Testis (tissue), 3 donors: Measurements from ENCODE around the gene TIAM1. TPM values are rescaled to one million over a fixed set of nuclear protein-coding genes. Genes with fewer than 3 reads are reported as not detected.

ENCODE experiments used
- DNase-seq: peaks from one replicate; pipeline ENCODE4 v3.0.0-alpha.2; 2019
- H3K27ac ChIP-seq, 2 donors: fragments of 200-600 bp; sonication (generic); one replicate each; pipeline ENCODE4 v1.5.1; 2019
- H3K27me3 ChIP-seq: fragments of 200-600 bp; sonication (generic); one replicate; pipeline ENCODE4 v1.5.1; 2019
- H3K36me3 ChIP-seq: fragments of 200-600 bp; sonication (generic); one replicate; pipeline ENCODE4 v1.5.1; 2017; ENCODE audit warnings: low read depth; ENCODE audit errors: missing control alignments
- H3K4me1 ChIP-seq: fragments of 200-600 bp; sonication (generic); one replicate; pipeline ENCODE4 v1.5.1; 2019
- H3K4me3 ChIP-seq, 2 donors: fragments of 200-600 bp; sonication (generic); one replicate each; pipeline ENCODE4 v1.5.1; 2017 to 2019
- H3K9me3 ChIP-seq: fragments of 200-600 bp; sonication (generic); one replicate; pipeline ENCODE4 v1.5.1; 2017
- POLR2A ChIP-seq: fragments of 450-650 bp; IDR thresholded peaks from one replicate; pipeline ENCODE4 v1.6.1; 2017; ENCODE audit warnings: antibody characterized with exemption, mild to moderate bottlenecking, moderate library complexity
- WGBS, 2 donors: methylation state at CpG; one replicate each; pipeline ENCODE4 v1.1.5; 2018; 5-methylcytosine and 5-hydroxymethylcytosine counted together
- intact Hi-C: fragments of 100-400 bp; cut with DNase I; formaldehyde crosslinking; loops from one replicate; pipeline ENCODE4 v1.15.1; 2023; ENCODE audit warnings: low total_unique reads
- polyA plus RNA-seq: library from polyadenylated mRNA; stranded (reverse); fragments of 350-450 nt; fragmentation: Illumina TruSeq; extraction: RNeasy Lipid Tissue Mini Kit (QIAGEN cat#74804); gene quantifications from one replicate; pipeline ENCODE4 v1.2.3, GENCODE V29; 2014; ENCODE audit warnings: low read depth, low replicate concordance; ENCODE audit not compliant: insufficient read depth
- total RNA-seq, 2 donors: library from RNA; depleted of rRNA; stranded (reverse); fragments of >200 nt; gene quantifications; one replicate each; pipeline ENCODE4 v1.2.3, GENCODE V29; 2016
- TF ChIP-seq, protein P1 (sequence below), 3 experiments: fragments of 450-650 bp in 2 of 3; fragments of 200-600 bp in 1 of 3; sonication (generic) in 1 of 3; IDR thresholded peaks; one replicate each; pipeline ENCODE4 v1.5.1; 2016 to 2019; ENCODE audit warnings: antibody characterized with exemption in 3 of 3, mild to moderate bottlenecking in 2 of 3, moderate library complexity in 1 of 3

Gene TIAM1
- total and polyA plus RNA-seq, 3 donors from 2014 or later = 21.3 to 51.6 (median 34.6) TPM

DNA sequence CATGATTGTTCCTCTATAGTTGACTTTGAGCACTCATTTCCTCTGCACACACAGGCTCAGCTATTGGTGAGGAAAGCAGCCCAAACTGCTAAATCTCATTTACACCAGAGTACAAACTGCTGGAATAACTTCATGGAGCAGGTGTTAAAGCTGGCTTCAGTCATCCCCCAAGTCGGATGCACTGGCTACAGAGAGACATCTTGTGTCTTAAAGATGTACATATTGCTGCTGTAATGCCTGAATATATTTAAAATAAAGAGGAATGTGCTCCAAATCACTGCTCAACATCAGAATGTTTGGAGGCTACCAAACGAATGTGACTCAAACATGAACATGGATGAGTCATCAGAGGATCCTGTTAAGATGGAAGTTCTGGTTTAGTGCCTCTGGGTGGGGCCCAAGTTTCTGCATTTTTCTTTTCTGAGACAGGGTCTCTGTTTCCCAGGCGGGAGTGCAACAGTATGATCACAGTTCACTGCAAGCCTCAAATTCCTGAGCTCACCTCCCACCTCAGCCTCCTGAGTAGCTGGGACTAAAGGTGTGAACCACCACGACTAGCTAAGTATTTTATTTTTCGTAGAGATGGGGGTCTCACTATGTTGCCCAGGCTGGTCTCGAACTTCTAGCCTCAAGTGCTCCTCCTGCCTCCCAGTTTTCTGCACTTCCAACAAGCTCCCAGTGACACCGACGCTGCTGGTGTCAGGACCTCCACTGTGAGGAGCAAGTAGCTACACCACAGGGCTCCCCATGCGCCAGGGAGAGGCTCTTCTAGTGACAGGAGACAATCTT lies 226.7 kb downstream of the TIAM1 start:
- TF ChIP-seq, protein P1, sequence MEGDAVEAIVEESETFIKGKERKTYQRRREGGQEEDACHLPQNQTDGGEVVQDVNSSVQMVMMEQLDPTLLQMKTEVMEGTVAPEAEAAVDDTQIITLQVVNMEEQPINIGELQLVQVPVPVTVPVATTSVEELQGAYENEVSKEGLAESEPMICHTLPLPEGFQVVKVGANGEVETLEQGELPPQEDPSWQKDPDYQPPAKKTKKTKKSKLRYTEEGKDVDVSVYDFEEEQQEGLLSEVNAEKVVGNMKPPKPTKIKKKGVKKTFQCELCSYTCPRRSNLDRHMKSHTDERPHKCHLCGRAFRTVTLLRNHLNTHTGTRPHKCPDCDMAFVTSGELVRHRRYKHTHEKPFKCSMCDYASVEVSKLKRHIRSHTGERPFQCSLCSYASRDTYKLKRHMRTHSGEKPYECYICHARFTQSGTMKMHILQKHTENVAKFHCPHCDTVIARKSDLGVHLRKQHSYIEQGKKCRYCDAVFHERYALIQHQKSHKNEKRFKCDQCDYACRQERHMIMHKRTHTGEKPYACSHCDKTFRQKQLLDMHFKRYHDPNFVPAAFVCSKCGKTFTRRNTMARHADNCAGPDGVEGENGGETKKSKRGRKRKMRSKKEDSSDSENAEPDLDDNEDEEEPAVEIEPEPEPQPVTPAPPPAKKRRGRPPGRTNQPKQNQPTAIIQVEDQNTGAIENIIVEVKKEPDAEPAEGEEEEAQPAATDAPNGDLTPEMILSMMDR (IDR thresholded peaks at IDR 0.05) = no peak
- TF ChIP-seq POLR2A = no peak
- H3K9me3 ChIP-seq = no peaks in the 10 kb centered on the region
- H3K4me3 ChIP-seq = no peak overlapping the region
- no peak for DNase-seq
- no peaks in the 10 kb centered on the region for H3K36me3 ChIP-seq
- 81 to 82% methylated on average over 9 of the region's 9 CpGs for WGBS, 2 donors
- no peaks in the 10 kb centered on the region for H3K27me3 ChIP-seq
- peaks cover 4% of the 10 kb centered on the region for H3K4me1 ChIP-seq
- intact Hi-C loops = no loop called here
- no peak overlapping the region for H3K27ac ChIP-seq

DNA sequence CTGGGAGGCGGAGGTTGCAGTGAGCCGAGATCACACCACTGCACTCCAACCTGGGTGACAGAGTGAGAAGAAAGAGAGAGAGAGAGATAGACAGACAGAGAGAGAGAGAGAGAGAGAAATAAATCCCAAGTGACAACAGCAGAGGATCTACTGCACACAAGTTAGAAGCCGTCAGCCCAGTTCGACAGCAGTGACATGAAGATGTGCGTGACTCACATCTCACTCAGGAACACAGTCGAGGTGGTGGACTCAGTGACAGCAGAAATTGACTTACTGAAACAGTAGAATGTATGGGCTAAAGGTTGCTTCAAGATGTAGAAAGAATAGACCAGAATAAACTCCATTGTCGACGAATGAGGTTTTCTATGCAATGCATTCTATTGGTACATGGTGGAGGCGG lies 228.8 kb downstream of the TIAM1 start:
- Histone ChIP-seq H3K4me1 (peaks cover 15% of the 10 kb centered on the region), H3K4me3 (no peak overlapping the region), H3K9me3 (no peaks in the 10 kb centered on the region), H3K36me3 (no peaks in the 10 kb centered on the region), H3K27me3 (no peaks in the 10 kb centered on the region), H3K27ac (no peak overlapping the region)
- no peak for DNase-seq
- intact Hi-C loops = no loop called here
- 85% methylated on average over 9 of the region's 9 CpGs for WGBS, 2 donors
- TF ChIP-seq, protein P1 (IDR thresholded peaks at IDR 0.05) = no peak
- no peak for TF ChIP-seq POLR2A

DNA sequence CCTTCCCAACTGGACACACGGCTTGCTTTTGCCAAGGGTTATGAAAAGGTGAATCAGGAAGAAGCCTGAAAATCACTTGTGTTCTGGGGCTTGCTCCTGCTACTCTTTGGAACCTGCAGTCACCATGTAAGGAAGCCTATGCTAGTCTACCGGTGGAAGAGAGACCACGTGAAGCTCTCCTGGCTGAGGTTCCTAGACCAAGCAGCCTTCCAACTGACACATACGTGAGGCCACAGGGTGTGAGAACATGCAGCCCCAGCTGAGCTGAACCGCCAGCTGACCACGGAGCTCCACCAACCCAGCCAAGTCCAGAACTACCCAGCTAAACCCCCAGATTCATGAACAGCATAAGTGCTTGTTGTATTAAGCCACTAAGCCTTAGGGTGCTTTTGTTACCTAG lies 233.0 kb downstream of the TIAM1 start:
- intact Hi-C loops = no loop called here
- H3K9me3 ChIP-seq = no peaks in the 10 kb centered on the region
- H3K27ac ChIP-seq = no peak overlapping the region

DNA sequence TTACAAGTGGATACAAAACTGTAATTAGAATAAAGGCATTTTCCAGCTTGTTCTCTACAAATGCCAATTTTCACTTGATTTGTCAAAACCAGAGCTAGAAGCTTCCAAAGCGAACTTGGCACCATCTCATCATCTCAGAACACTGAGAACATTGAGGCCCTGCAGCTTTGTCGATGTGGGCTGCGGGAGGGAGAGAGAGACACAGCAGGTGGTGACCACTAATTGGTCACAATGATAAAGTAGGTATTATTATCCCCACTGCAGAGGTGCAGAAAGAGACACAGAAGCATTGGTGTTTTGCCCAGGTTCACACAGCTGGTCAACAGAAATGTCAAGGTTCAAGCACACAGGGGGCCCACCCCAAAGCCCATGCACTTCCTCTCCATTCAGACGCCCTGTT lies 233.6 kb downstream of the TIAM1 start:
- H3K4me3 ChIP-seq = no peak overlapping the region
- intact Hi-C loops = no loop called here
- WGBS, 2 donors = 31 to 43% methylated on average over 4 of the region's 4 CpGs

More for the DNA sequence above, 233.0 kb downstream of the TIAM1 start:
- WGBS, 2 donors = 47 to 58% methylated on average over 6 of the region's 6 CpGs
- no peaks in the 10 kb centered on the region for H3K27me3 ChIP-seq
- DNase-seq = no peak
- H3K36me3 ChIP-seq = no peaks in the 10 kb centered on the region
- H3K4me1 ChIP-seq = peaks cover 17% of the 10 kb centered on the region
- no peak for TF ChIP-seq POLR2A
- TF ChIP-seq, protein P1 (IDR thresholded peaks at IDR 0.05) = no peak
- H3K4me3 ChIP-seq = no peak overlapping the region

More for the DNA sequence above, 233.6 kb downstream of the TIAM1 start:
- H3K4me1 ChIP-seq = peaks cover 17% of the 10 kb centered on the region
- H3K36me3 ChIP-seq = no peaks in the 10 kb centered on the region
- TF ChIP-seq, protein P1 (IDR thresholded peaks at IDR 0.05) = no peak
- TF ChIP-seq POLR2A = no peak
- no peak overlapping the region for H3K27ac ChIP-seq
- H3K27me3 ChIP-seq = no peaks in the 10 kb centered on the region
- DNase-seq = no peak
- no peaks in the 10 kb centered on the region for H3K9me3 ChIP-seq
